Effector memory CD4-positive, alpha-beta T cell (primary cell): ENCODE results near the gene EPHA7.

ENCODE experiments used
- DNase-seq, 3 donors: peaks; one replicate each; pipeline ENCODE4 v3.0.0-alpha.2; 2020
- H3K27ac ChIP-seq: 2 replicates; pipeline ENCODE4 v1.7.0; 2013; ENCODE audit warnings: mild to moderate bottlenecking, low read length, moderate library complexity; ENCODE audit not compliant: insufficient read depth, poor library complexity, severe bottlenecking
- H3K27me3 ChIP-seq: replicated peaks from 2 replicates; pipeline ENCODE4 v1.7.0; 2013; ENCODE audit warnings: mild to moderate bottlenecking, low read length; ENCODE audit not compliant: insufficient read depth, control insufficient read depth, poor library complexity, severe bottlenecking
- H3K36me3 ChIP-seq: 2 replicates; pipeline ENCODE4 v1.7.0; 2013; ENCODE audit warnings: mild to moderate bottlenecking, low read length, moderate library complexity; ENCODE audit not compliant: control insufficient read depth, insufficient read depth
- H3K4me1 ChIP-seq: 2 replicates; pipeline ENCODE4 v1.7.0; 2013; ENCODE audit warnings: low read length, mild to moderate bottlenecking; ENCODE audit not compliant: control insufficient read depth, insufficient read depth, poor library complexity, severe bottlenecking
- H3K4me3 ChIP-seq: 2 replicates; pipeline ENCODE4 v1.7.0; 2013; ENCODE audit warnings: low read length, low read depth, mild to moderate bottlenecking; ENCODE audit not compliant: insufficient read depth, poor library complexity, severe bottlenecking
- H3K9me3 ChIP-seq: 2 replicates; pipeline ENCODE4 v1.7.0; 2013; ENCODE audit warnings: mild to moderate bottlenecking, low read length, moderate library complexity; ENCODE audit not compliant: control insufficient read depth

The EPHA7 gene

DNA sequence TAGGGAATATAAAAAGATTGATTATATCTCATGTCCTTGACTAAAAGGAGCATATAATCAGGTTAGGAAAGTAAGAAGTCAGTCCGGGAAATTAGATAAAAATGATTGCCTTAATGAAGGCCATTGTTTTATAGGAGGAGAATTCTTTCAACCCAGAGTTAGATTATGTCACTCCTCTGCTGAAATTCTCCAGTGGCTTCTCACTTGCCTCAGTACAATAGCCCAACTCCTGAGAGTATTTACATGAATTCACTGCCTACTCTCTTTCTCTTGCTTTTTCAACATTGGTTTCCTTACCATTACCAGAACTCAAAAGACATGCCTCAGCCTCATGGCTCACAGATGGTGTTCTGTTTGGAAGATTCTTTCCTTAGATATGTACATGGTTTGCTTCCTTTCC is 114.9 kb downstream of the EPHA7 start:
- Histone ChIP-seq H3K27me3 (no peaks in the 10 kb centered on the region), H3K27ac (no peak overlapping the region), H3K4me1 (no peaks in the 10 kb centered on the region)

DNA sequence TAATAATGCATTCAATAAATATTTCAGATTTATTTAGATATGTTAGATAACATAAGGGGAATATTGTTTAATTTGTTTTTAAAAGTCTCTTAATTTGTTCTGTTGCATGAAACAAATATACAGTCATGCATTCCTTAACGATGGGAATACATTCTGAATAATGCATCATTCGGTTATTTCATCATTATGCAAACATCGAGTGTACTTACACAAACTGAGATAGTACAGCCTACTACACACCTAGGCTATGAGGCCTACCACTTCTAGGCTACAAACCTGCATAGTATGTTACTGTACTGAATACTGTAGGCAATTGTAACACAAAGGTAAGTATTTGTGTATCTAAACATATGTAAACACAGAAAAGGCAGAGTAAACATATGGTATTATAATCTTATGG is 118.7 kb downstream of the EPHA7 start:
- Histone ChIP-seq H3K27me3 (no peaks in the 10 kb centered on the region), H3K4me3 (no peak overlapping the region), H3K9me3 (no peaks in the 10 kb centered on the region), H3K4me1 (no peaks in the 10 kb centered on the region), H3K27ac (no peak overlapping the region), H3K36me3 (no peaks in the 10 kb centered on the region)
- no peak for DNase-seq

More for the DNA sequence above, 114.9 kb downstream of the EPHA7 start:
- Histone ChIP-seq H3K4me3 (no peak overlapping the region), H3K36me3 (no peaks in the 10 kb centered on the region), H3K9me3 (no peaks in the 10 kb centered on the region)
- DNase-seq = no peak

DNA sequence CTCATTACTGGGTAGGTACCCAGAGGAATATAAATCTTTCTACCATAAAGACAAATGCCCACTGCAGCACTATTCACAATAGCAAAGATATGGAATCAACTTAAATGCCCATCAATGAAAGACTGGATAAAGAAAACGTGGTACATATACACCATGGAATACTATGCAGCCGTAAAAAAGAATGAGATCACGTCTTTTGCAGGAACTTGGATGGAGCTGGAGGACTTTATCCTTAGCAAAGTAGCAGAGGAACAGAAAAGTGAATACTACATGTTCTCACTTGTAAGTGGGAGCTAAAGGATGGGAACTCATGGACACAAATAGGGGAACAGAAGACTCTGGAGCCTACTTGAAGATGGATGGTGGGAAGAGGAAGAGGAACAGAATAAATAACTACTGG is 119.7 kb downstream of the EPHA7 start:
- DNase-seq = no peak
- no peak overlapping the region for H3K4me3 ChIP-seq

DNA sequence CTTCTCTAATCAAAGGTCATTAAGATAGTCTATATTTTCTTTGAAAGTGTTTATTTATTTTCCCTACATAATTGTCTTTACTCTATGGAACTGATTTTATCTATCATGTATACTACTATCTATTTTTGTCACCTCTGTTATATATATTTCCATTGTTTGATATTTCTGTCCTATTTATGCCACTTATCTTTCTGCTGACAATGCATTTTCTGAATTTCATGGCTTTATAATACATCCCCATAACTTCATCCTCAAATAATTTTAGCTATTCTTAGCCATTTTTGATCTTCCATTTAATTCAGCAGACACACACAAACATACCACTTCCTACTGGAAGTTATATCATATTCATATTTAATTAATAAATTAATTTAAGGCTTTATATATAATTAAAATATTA is 123.7 kb downstream of the EPHA7 start:
- Histone ChIP-seq H3K36me3 (no peaks in the 10 kb centered on the region), H3K27me3 (no peaks in the 10 kb centered on the region), H3K4me3 (no peak overlapping the region), H3K4me1 (no peaks in the 10 kb centered on the region), H3K27ac (no peak overlapping the region), H3K9me3 (no peaks in the 10 kb centered on the region)
- DNase-seq = no peak

More for the DNA sequence above, 119.7 kb downstream of the EPHA7 start:
- H3K9me3 ChIP-seq = no peaks in the 10 kb centered on the region
- no peaks in the 10 kb centered on the region for H3K4me1 ChIP-seq
- no peaks in the 10 kb centered on the region for H3K27me3 ChIP-seq
- no peaks in the 10 kb centered on the region for H3K36me3 ChIP-seq
- no peak overlapping the region for H3K27ac ChIP-seq

DNA sequence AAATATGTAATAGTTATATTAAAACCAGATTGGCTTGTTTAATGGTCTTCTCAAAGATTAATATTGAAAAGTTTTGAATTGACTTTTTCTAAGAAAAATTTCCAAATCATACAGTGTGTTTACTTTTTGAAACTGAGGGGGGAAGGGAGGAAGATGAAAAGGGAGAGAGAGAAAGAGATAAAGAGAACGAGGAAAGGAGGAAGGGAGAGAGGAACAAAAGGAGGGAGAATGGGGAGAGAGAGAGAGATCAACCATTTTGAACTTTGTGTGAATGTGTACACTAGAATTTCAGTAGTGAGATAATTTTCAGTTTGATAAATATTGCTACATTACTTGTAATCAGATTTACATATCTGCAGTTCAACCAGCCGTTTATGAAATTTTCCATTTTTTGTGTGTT is 124.5 kb downstream of the EPHA7 start:
- DNase-seq = no peak

DNA sequence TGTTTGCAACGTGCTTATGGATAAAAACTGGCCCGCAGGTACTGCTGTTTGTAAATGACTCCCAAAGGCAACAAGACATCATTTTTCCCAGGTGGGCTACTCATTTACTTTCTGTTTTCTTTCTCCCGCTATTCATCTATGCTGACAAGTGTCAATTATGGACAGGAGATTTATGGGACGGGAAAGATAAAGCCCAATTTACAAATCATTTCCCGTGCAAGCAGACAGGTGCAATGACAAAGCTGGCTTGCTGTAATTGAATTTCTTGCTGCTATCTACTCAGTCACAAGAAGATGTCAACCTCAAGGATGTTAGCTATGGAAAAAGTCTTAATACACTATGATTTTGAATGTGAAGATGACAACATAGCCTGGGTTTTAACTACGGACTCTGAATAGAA is 125.5 kb downstream of the EPHA7 start:
- H3K36me3 ChIP-seq = no peaks in the 10 kb centered on the region
- no peaks in the 10 kb centered on the region for H3K4me1 ChIP-seq
- H3K4me3 ChIP-seq = no peak overlapping the region
- no peaks in the 10 kb centered on the region for H3K27me3 ChIP-seq
- H3K9me3 ChIP-seq = no peaks in the 10 kb centered on the region
- no peak for DNase-seq
- H3K27ac ChIP-seq = no peak overlapping the region

More for the DNA sequence above, 124.5 kb downstream of the EPHA7 start:
- Histone ChIP-seq H3K9me3 (no peaks in the 10 kb centered on the region), H3K27me3 (no peaks in the 10 kb centered on the region), H3K4me1 (no peaks in the 10 kb centered on the region), H3K4me3 (no peak overlapping the region), H3K36me3 (no peaks in the 10 kb centered on the region), H3K27ac (no peak overlapping the region)

DNA sequence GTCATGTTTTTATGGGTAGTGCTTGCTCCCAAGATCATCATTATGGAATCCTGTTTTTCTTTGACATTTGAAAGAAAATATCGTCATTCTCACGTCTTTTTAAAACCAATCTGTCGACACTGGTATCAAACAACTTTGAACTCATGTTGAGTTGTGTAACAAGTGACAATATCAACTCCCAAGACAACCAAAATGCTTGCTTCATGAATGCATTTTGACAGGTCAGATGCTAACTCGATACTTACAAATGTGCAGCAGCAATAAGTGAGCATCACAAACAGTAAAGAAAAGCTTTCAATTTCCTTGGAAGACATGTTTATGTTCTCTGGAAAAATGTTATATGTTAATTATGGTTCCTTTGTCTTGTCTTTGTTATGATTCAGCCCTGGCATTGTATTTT is 125.9 kb downstream of the EPHA7 start:
- Histone ChIP-seq H3K4me1 (no peaks in the 10 kb centered on the region), H3K9me3 (no peaks in the 10 kb centered on the region), H3K4me3 (no peak overlapping the region), H3K27ac (no peak overlapping the region), H3K36me3 (no peaks in the 10 kb centered on the region), H3K27me3 (no peaks in the 10 kb centered on the region)
- no peak for DNase-seq

DNA sequence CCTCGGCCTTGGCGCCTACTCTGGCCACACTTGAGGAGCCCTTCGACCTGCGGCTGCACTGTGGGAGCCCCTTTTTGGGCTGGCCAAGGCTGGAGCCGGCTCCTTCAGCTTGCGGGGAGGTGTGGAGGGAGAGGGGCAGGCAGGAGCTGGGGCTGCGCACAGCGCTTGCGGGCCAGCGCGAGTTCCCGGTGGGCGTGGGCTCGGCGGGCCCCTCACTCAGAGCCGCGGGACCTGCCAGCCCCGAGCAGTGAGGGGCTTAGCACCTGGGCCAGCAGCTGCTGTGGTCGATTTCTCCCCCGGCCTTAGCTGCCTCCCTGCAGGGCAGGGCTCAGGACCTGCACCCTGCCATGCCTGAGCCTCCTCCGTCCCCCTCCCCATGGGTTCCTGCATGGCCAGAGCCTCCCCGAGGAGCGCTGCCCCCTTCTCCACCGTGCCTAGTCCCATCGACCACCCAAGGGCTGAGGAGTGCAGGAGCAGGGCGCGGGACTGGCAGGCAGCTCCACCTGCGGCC is 136.8 kb downstream of the EPHA7 start:
- H3K27ac ChIP-seq = no peak overlapping the region
- H3K36me3 ChIP-seq = no peaks in the 10 kb centered on the region
- no peak for DNase-seq
- no peak overlapping the region for H3K4me3 ChIP-seq
- no peaks in the 10 kb centered on the region for H3K9me3 ChIP-seq
- H3K27me3 ChIP-seq = no peaks in the 10 kb centered on the region
- H3K4me1 ChIP-seq = no peaks in the 10 kb centered on the region

DNA sequence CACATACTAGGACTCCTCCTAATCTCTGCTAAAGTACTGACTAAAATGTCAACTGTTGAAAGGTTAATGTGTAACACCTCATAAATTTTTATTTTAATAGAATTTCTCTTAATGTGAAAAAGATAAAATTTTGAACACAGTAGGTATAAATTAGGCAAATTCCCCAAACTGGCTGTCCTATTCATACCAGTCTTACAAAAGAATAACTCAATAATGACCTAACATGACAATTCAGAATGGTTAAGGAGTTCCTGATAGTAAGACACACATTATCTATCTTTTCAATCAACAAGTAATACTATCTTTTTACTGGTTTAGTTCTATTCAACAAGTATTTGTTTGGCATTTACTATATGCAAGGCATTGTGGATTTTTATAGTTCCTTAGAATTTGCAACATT is 141.1 kb downstream of the EPHA7 start:
- Histone ChIP-seq H3K4me3 (no peak overlapping the region), H3K4me1 (no peaks in the 10 kb centered on the region), H3K9me3 (no peaks in the 10 kb centered on the region), H3K36me3 (no peaks in the 10 kb centered on the region), H3K27me3 (no peaks in the 10 kb centered on the region), H3K27ac (no peak overlapping the region)
- DNase-seq = no peak

DNA sequence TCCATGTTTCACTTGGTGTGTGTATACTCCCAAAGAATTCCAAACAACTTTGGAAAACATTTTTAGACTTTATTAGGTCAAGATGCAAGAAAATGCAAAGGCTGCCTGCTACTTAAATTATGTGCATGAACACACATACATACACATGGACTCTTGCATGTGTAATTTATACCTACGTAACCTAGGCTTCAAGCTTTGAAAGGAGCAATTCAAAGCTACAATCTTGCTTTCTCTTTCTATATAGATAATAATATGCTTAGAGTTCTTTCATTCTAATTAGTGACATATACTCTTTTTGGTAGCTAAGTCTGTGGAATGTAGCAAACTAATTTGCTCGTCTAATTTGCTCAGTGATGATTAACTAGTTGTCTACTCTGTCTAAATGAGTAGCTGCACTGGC is 146.5 kb downstream of the EPHA7 start:
- Histone ChIP-seq H3K4me1 (no peaks in the 10 kb centered on the region), H3K4me3 (no peak overlapping the region)
- DNase-seq = no peak

DNA sequence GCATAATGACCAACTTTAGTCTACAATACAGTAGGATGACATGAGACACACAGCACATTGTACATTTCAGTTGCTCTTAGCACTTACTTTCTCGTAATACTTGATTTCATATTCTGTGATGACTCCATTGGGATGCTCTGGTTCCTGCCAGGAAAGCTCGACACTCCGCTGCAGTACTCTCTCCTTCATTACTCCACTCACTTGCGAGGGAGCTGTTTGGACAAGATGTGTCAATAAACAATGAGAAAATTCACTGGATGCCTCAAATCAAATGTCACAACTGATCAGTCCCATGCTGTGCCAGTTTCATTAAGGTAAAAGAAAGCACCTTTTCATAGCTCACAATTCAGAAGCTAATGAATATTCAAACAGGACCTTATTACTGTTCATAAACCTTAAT is 147.1 kb downstream of the EPHA7 start:
- Histone ChIP-seq H3K27ac (no peak overlapping the region), H3K36me3 (no peaks in the 10 kb centered on the region), H3K9me3 (no peaks in the 10 kb centered on the region), H3K4me3 (no peak overlapping the region), H3K4me1 (no peaks in the 10 kb centered on the region), H3K27me3 (no peaks in the 10 kb centered on the region)
- no peak for DNase-seq

More for the DNA sequence above, 146.5 kb downstream of the EPHA7 start:
- no peaks in the 10 kb centered on the region for H3K9me3 ChIP-seq
- H3K36me3 ChIP-seq = no peaks in the 10 kb centered on the region
- no peak overlapping the region for H3K27ac ChIP-seq
- H3K27me3 ChIP-seq = no peaks in the 10 kb centered on the region
